NB4 (cell line): Measurements from ENCODE around the gene MYO1B.

Experiments used
- CTCF ChIP-seq: IDR thresholded peaks from one replicate; pipeline ENCODE4 v1.5.1; 2012; ENCODE audit warnings: low read depth, low read length
- POLR2A ChIP-seq: IDR thresholded peaks from 2 replicates; pipeline ENCODE4 v1.6.1; 2011; ENCODE audit warnings: mild to moderate bottlenecking; ENCODE audit not compliant: insufficient read length; ENCODE audit errors: extremely low read depth

GRCh38 chr2:191265311-191266170, 20.3 kb downstream of the MYO1B start:
- TF ChIP-seq POLR2A = no peak
- TF ChIP-seq CTCF = no peak
